ENCODE data around the gene LCN10.
"Not testable (repeated sequence)": the region's sequence is repeated elsewhere in the genome, so short reads cannot be mapped to it uniquely, and the experiment has no call there.

- not testable (repeated sequence) for TF ChIP-seq CTCF (IDR thresholded peaks at IDR 0.05); POLR2AphosphoS5 (IDR thresholded peaks at IDR 0.05); POLR2A (IDR thresholded peaks at IDR 0.05; ENCODE audit: low read depth)
Observed at GRCh38 chr9:136704741-136705140, 38.0 kb downstream of the LCN10 start.

Data from esophagus muscularis mucosa (tissue), 3 donors.